Measurements from ENCODE around the gene RAB19.

RAB19 gene

GRCh38 chr7:140435252-140435895 is 31.5 kb downstream of the RAB19 start:
- Histone ChIP-seq H3K4me2 (ENCODE audit: low read length, poor library complexity, severe bottlenecking) (no peak overlapping the region), H3K27ac (ENCODE audit: low read length, poor library complexity, severe bottlenecking) (no peak overlapping the region), H2BK15ac (ENCODE audit: low read depth, poor library complexity, severe bottlenecking) (no peak overlapping the region), H3K14ac (ENCODE audit: low read length in 2 of 2) (no peak overlapping the region), H3K9ac (ENCODE audit: low read length) (no peak overlapping the region), H3K4ac (ENCODE audit: low read depth in 1 of 2, low read length in 2 of 2) (no peak overlapping the region), H2AFZ (ENCODE audit: low read depth, low read length) (no peak overlapping the region), H3K79me1 (replicated peaks; ENCODE audit: low read length, poor library complexity, severe bottlenecking) (no peaks in the 10 kb centered on the region), H3K27me3 (ENCODE audit: control insufficient read depth in 1 of 2, insufficient read depth in 1 of 2, low read length in 2 of 2) (no peaks in the 10 kb centered on the region), H2BK120ac (ENCODE audit: low read depth, low read length) (no peak overlapping the region), H3K9me3 (ENCODE audit: control insufficient read depth, low read length) (no peaks in the 10 kb centered on the region), H3K23ac (ENCODE audit: low read length in 2 of 2) (no peak overlapping the region), H3K18ac (ENCODE audit: low read depth in 1 of 2, low read length in 2 of 2) (no peak overlapping the region), H3K36me3 (ENCODE audit: control insufficient read depth in 1 of 2, insufficient read depth in 2 of 2, low read depth in 1 of 2, low read length in 2 of 2) (peaks cover 0 to 7% of the 10 kb centered on the region in 2 experiments), H3K4me1 (ENCODE audit: control insufficient read depth, insufficient read depth, low read depth, low read length) (no peaks in the 10 kb centered on the region), H2AK5ac (ENCODE audit: low read length, severe bottlenecking) (no peak overlapping the region), H4K91ac (ENCODE audit: low read length) (no peak overlapping the region), H2BK5ac (ENCODE audit: low read depth, low read length, poor library complexity, severe bottlenecking) (no peak overlapping the region), H4K8ac (ENCODE audit: low read length) (no peak overlapping the region), H3K4me3 (ENCODE audit: insufficient read depth in 1 of 2, low read depth in 1 of 2, low read length in 2 of 2) (no peak overlapping the region), H2BK12ac (ENCODE audit: low read length in 2 of 2) (no peak overlapping the region)
- no peak for DNase-seq
- WGBS, result 93% methylated on average over 39 of the region's 51 CpGs

GRCh38 chr7:140439359-140439758 is 35.5 kb downstream of the RAB19 start:
- 93% methylated on average over 3 of the region's 3 CpGs for WGBS
- no peaks in the 10 kb centered on the region for H3K9me3 ChIP-seq (ENCODE audit: control insufficient read depth, low read length)

DNA sequence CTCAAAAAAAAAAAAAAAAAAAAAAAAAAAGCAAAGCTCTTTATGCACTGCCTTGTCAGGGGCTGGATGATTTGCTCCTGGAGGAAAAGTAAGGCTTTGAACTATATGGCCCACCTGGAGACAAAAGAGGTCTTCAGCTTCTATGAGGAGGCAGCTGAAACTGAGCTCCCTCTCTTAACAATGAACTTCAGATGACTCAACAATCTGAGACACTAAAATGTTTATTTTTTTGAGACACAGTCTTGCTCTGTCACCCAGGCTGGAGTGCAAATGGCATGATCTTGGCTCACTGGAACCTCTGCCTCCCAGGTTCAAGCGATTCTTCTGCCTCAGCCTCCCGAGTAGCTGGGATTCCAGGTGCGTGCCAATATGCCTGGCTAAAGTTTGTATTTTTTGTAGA is 36.7 kb downstream of the RAB19 start:
- H3K9me3 ChIP-seq (ENCODE audit: control insufficient read depth, low read length), result no peaks in the 10 kb centered on the region
- H4K8ac ChIP-seq (ENCODE audit: low read length), result no peak overlapping the region
- no peak overlapping the region for H2AK5ac ChIP-seq (ENCODE audit: low read length, severe bottlenecking)
- no peak overlapping the region for H2BK12ac ChIP-seq (ENCODE audit: low read length in 2 of 2)
- no peaks in the 10 kb centered on the region for H3K79me1 ChIP-seq (replicated peaks; ENCODE audit: low read length, poor library complexity, severe bottlenecking)
- H3K36me3 ChIP-seq (ENCODE audit: control insufficient read depth in 1 of 2, insufficient read depth in 2 of 2, low read depth in 1 of 2, low read length in 2 of 2), result peaks cover 0 to 2% of the 10 kb centered on the region in 2 experiments
- no peak overlapping the region for H3K4me2 ChIP-seq (ENCODE audit: low read length, poor library complexity, severe bottlenecking)
- H2BK15ac ChIP-seq (ENCODE audit: low read depth, poor library complexity, severe bottlenecking), result no peak overlapping the region
- no peak overlapping the region for H3K18ac ChIP-seq (ENCODE audit: low read depth in 1 of 2, low read length in 2 of 2)
- WGBS, result 90% methylated on average over 3 of the region's 3 CpGs
- no peak overlapping the region for H3K27ac ChIP-seq (ENCODE audit: low read length, poor library complexity, severe bottlenecking)
- DNase-seq, result no peak
- H3K4me3 ChIP-seq (ENCODE audit: insufficient read depth in 1 of 2, low read depth in 1 of 2, low read length in 2 of 2), result no peak overlapping the region
- H2AFZ ChIP-seq (ENCODE audit: low read depth, low read length), result no peak overlapping the region
- no peak overlapping the region for H4K91ac ChIP-seq (ENCODE audit: low read length)
- no peak overlapping the region for H3K23ac ChIP-seq (ENCODE audit: low read length in 2 of 2)
- H3K27me3 ChIP-seq (ENCODE audit: control insufficient read depth in 1 of 2, insufficient read depth in 1 of 2, low read length in 2 of 2), result no peaks in the 10 kb centered on the region
- H2BK120ac ChIP-seq (ENCODE audit: low read depth, low read length), result no peak overlapping the region
- H3K9ac ChIP-seq (ENCODE audit: low read length), result no peak overlapping the region
- no peak overlapping the region for H3K14ac ChIP-seq (ENCODE audit: low read length in 2 of 2)
- no peak overlapping the region for H3K4ac ChIP-seq (ENCODE audit: low read depth in 1 of 2, low read length in 2 of 2)
- peaks cover 1% of the 10 kb centered on the region for H3K4me1 ChIP-seq (ENCODE audit: control insufficient read depth, insufficient read depth, low read depth, low read length)
- no peak overlapping the region for H2BK5ac ChIP-seq (ENCODE audit: low read depth, low read length, poor library complexity, severe bottlenecking)

More at GRCh38 chr7:140439359-140439758, 35.5 kb downstream of the RAB19 start:
- H3K4me2 ChIP-seq (ENCODE audit: low read length, poor library complexity, severe bottlenecking), result no peak overlapping the region
- no peak overlapping the region for H2AFZ ChIP-seq (ENCODE audit: low read depth, low read length)
- no peak overlapping the region for H2BK12ac ChIP-seq (ENCODE audit: low read length in 2 of 2)
- no peak overlapping the region for H3K9ac ChIP-seq (ENCODE audit: low read length)
- H3K79me1 ChIP-seq (replicated peaks; ENCODE audit: low read length, poor library complexity, severe bottlenecking), result no peaks in the 10 kb centered on the region
- H2BK120ac ChIP-seq (ENCODE audit: low read depth, low read length), result no peak overlapping the region
- H3K18ac ChIP-seq (ENCODE audit: low read depth in 1 of 2, low read length in 2 of 2), result no peak overlapping the region
- no peak overlapping the region for H3K4ac ChIP-seq (ENCODE audit: low read depth in 1 of 2, low read length in 2 of 2)
- H3K27me3 ChIP-seq (ENCODE audit: control insufficient read depth in 1 of 2, insufficient read depth in 1 of 2, low read length in 2 of 2), result no peaks in the 10 kb centered on the region
- H2BK15ac ChIP-seq (ENCODE audit: low read depth, poor library complexity, severe bottlenecking), result no peak overlapping the region
- no peak overlapping the region for H3K27ac ChIP-seq (ENCODE audit: low read length, poor library complexity, severe bottlenecking)
- no peak overlapping the region for H2BK5ac ChIP-seq (ENCODE audit: low read depth, low read length, poor library complexity, severe bottlenecking)
- H4K8ac ChIP-seq (ENCODE audit: low read length), result no peak overlapping the region
- no peak overlapping the region for H3K14ac ChIP-seq (ENCODE audit: low read length in 2 of 2)
- H2AK5ac ChIP-seq (ENCODE audit: low read length, severe bottlenecking), result no peak overlapping the region
- peaks cover 0 to 7% of the 10 kb centered on the region in 2 experiments for H3K36me3 ChIP-seq (ENCODE audit: control insufficient read depth in 1 of 2, insufficient read depth in 2 of 2, low read depth in 1 of 2, low read length in 2 of 2)
- no peak for DNase-seq
- H3K23ac ChIP-seq (ENCODE audit: low read length in 2 of 2), result no peak overlapping the region
- no peak overlapping the region for H4K91ac ChIP-seq (ENCODE audit: low read length)
- peaks cover 1% of the 10 kb centered on the region for H3K4me1 ChIP-seq (ENCODE audit: control insufficient read depth, insufficient read depth, low read depth, low read length)
- no peak overlapping the region for H3K4me3 ChIP-seq (ENCODE audit: insufficient read depth in 1 of 2, low read depth in 1 of 2, low read length in 2 of 2)

DNA sequence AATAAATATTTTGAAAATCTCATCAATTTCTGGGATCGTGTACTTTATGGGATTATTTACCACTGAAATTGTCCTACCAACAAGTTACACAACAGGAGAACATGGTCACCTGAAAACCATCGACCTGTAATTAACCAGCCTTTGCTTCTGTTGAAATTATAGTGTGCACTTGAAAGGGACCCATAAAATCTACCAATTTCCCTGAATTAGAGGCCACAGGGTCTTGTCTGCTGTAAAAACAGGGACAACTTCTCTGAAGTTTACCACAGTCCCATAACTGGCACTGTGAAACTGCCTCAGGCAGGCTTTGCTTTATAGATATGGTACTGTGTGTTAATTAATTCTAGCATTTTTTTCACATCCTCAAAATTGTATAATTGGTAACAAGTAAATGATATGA is 37.7 kb downstream of the RAB19 start:
- no peak overlapping the region for H3K4me2 ChIP-seq (ENCODE audit: low read length, poor library complexity, severe bottlenecking)
- H4K91ac ChIP-seq (ENCODE audit: low read length), result no peak overlapping the region
- no peak overlapping the region for H2BK12ac ChIP-seq (ENCODE audit: low read length in 2 of 2)
- H2BK120ac ChIP-seq (ENCODE audit: low read depth, low read length), result no peak overlapping the region
- WGBS, result 96% methylated on average over 2 of the region's 2 CpGs
- no peak overlapping the region for H2AFZ ChIP-seq (ENCODE audit: low read depth, low read length)
- no peak for DNase-seq
- H3K79me1 ChIP-seq (replicated peaks; ENCODE audit: low read length, poor library complexity, severe bottlenecking), result no peaks in the 10 kb centered on the region
- no peak overlapping the region for H3K4ac ChIP-seq (ENCODE audit: low read depth in 1 of 2, low read length in 2 of 2)
- no peak overlapping the region for H2BK15ac ChIP-seq (ENCODE audit: low read depth, poor library complexity, severe bottlenecking)
- H3K36me3 ChIP-seq (ENCODE audit: control insufficient read depth in 1 of 2, insufficient read depth in 2 of 2, low read depth in 1 of 2, low read length in 2 of 2), result no peaks in the 10 kb centered on the region
- H2BK5ac ChIP-seq (ENCODE audit: low read depth, low read length, poor library complexity, severe bottlenecking), result no peak overlapping the region
- H3K23ac ChIP-seq (ENCODE audit: low read length in 2 of 2), result no peak overlapping the region
- no peak overlapping the region for H3K14ac ChIP-seq (ENCODE audit: low read length in 2 of 2)
- H3K9ac ChIP-seq (ENCODE audit: low read length), result no peak overlapping the region
- no peak overlapping the region for H2AK5ac ChIP-seq (ENCODE audit: low read length, severe bottlenecking)
- H4K8ac ChIP-seq (ENCODE audit: low read length), result no peak overlapping the region
- H3K4me3 ChIP-seq (ENCODE audit: insufficient read depth in 1 of 2, low read depth in 1 of 2, low read length in 2 of 2), result no peak overlapping the region
- peaks cover 1% of the 10 kb centered on the region for H3K4me1 ChIP-seq (ENCODE audit: control insufficient read depth, insufficient read depth, low read depth, low read length)
- no peaks in the 10 kb centered on the region for H3K9me3 ChIP-seq (ENCODE audit: control insufficient read depth, low read length)
- H3K18ac ChIP-seq (ENCODE audit: low read depth in 1 of 2, low read length in 2 of 2), result no peak overlapping the region
- no peak overlapping the region for H3K27ac ChIP-seq (ENCODE audit: low read length, poor library complexity, severe bottlenecking)
- no peaks in the 10 kb centered on the region for H3K27me3 ChIP-seq (ENCODE audit: control insufficient read depth in 1 of 2, insufficient read depth in 1 of 2, low read length in 2 of 2)

Data from mesenchymal stem cell (in vitro differentiated cells and primary cell).